Trophoblast cell (in vitro differentiated cells and primary cell): ENCODE data around the gene PHTF1.

ENCODE experiments used
- DNase-seq, 2 donors: peaks; one replicate each; pipeline ENCODE4 v3.0.0-alpha.2; 2016
- H2AFZ ChIP-seq: 2 replicates; pipeline ENCODE4 v1.6.1; 2013; ENCODE audit warnings: low read length, moderate library complexity, mild to moderate bottlenecking; ENCODE audit not compliant: insufficient read depth, poor library complexity
- H2AK5ac ChIP-seq: 2 replicates; pipeline ENCODE4 v1.6.1; 2013; ENCODE audit warnings: mild to moderate bottlenecking, low read length
- H2BK120ac ChIP-seq: 2 replicates; pipeline ENCODE4 v1.6.1; 2013; ENCODE audit warnings: low read length, mild to moderate bottlenecking, moderate library complexity; ENCODE audit not compliant: insufficient read depth, poor library complexity
- H2BK12ac ChIP-seq: 2 replicates; pipeline ENCODE4 v1.6.1; 2013; ENCODE audit warnings: mild to moderate bottlenecking, low read length, moderate library complexity
- H2BK5ac ChIP-seq: 2 replicates; pipeline ENCODE4 v1.6.1; 2013; ENCODE audit warnings: low read length, low read depth, moderate library complexity, mild to moderate bottlenecking; ENCODE audit not compliant: poor library complexity
- H3K14ac ChIP-seq: 2 replicates; pipeline ENCODE4 v1.6.1; 2013; ENCODE audit warnings: mild to moderate bottlenecking, low read length
- H3K18ac ChIP-seq: 2 replicates; pipeline ENCODE4 v1.6.1; 2013; ENCODE audit warnings: mild to moderate bottlenecking, low read length
- H3K23ac ChIP-seq: 2 replicates; pipeline ENCODE4 v1.6.1; 2013; ENCODE audit warnings: low read length
- H3K27ac ChIP-seq: 2 replicates; pipeline ENCODE4 v1.5.1; 2013; ENCODE audit warnings: low read depth, mild to moderate bottlenecking, inconsistent platforms, low read length, moderate library complexity
- H3K27me3 ChIP-seq: 2 replicates; pipeline ENCODE4 v1.6.1; 2013; ENCODE audit warnings: inconsistent platforms, mild to moderate bottlenecking, low read length, moderate library complexity; ENCODE audit not compliant: insufficient read depth
- H3K36me3 ChIP-seq, 2 experiments: 1 replicate in 1 of 2; 2 replicates in 1 of 2; pipeline ENCODE4 v1.6.1; 2013; ENCODE audit warnings: low read length in 2 of 2, mild to moderate bottlenecking in 2 of 2, moderate library complexity in 1 of 2; ENCODE audit not compliant: insufficient read depth in 2 of 2, control insufficient read depth in 1 of 2
- H3K4ac ChIP-seq: 2 replicates; pipeline ENCODE4 v1.6.1; 2013; ENCODE audit warnings: low read depth, mild to moderate bottlenecking, low read length, moderate library complexity
- H3K4me1 ChIP-seq, 2 experiments: 1 replicate in 1 of 2; 2 replicates in 1 of 2; pipeline ENCODE4 v1.6.1; 2013; ENCODE audit warnings: low read length in 2 of 2, mild to moderate bottlenecking in 2 of 2, moderate library complexity in 1 of 2; ENCODE audit not compliant: insufficient read depth in 2 of 2, control insufficient read depth in 1 of 2
- H3K4me2 ChIP-seq: 2 replicates; pipeline ENCODE4 v1.6.1; 2013; ENCODE audit warnings: inconsistent platforms, mild to moderate bottlenecking, low read length, moderate library complexity
- H3K4me3 ChIP-seq: 2 replicates; pipeline ENCODE4 v1.5.1; 2013; ENCODE audit warnings: mild to moderate bottlenecking, low read depth, low read length, inconsistent platforms
- H3K79me1 ChIP-seq: one replicate; pipeline ENCODE4 v1.6.1; 2013; ENCODE audit warnings: low read length
- H3K79me2 ChIP-seq: 2 replicates; pipeline ENCODE4 v1.6.1; 2013; ENCODE audit warnings: low read length, mild to moderate bottlenecking; ENCODE audit not compliant: control insufficient read depth, insufficient read depth, poor library complexity
- H3K9ac ChIP-seq: 2 replicates; pipeline ENCODE4 v1.6.1; 2013; ENCODE audit warnings: mild to moderate bottlenecking, low read length
- H3K9me3 ChIP-seq: 2 replicates; pipeline ENCODE4 v1.6.1; 2013; ENCODE audit warnings: low read depth, mild to moderate bottlenecking, control low read depth, inconsistent platforms, low read length; ENCODE audit not compliant: insufficient read depth
- H4K12ac ChIP-seq: 2 replicates; pipeline ENCODE4 v1.6.1; 2013; ENCODE audit warnings: low read depth, mild to moderate bottlenecking, low read length, moderate library complexity
- H4K8ac ChIP-seq: 2 replicates; pipeline ENCODE4 v1.6.1; 2013; ENCODE audit warnings: low read depth, mild to moderate bottlenecking, low read length, moderate library complexity
- H4K91ac ChIP-seq: one replicate; pipeline ENCODE4 v1.6.1; 2013; ENCODE audit warnings: low read depth, mild to moderate bottlenecking, low read length, moderate library complexity
- WGBS: extraction: QIAGEN DNeasy Blood & Tissue Kit; methylation state at CpG from one replicate; pipeline ENCODE4 v1.1.7; 2013; ENCODE audit warnings: missing lambda C conversion rate; ENCODE audit not compliant: insufficient read length, insufficient coverage; ENCODE audit errors: extremely low coverage; 5-methylcytosine and 5-hydroxymethylcytosine counted together

PHTF1 gene

GRCh38 chr1:113787663-113788062, 28.4 kb upstream of the PHTF1 start:
- Histone ChIP-seq H3K18ac (no peak overlapping the region), H3K9me3 (no peaks in the 10 kb centered on the region), H2BK5ac (no peak overlapping the region), H3K27ac (no peak overlapping the region), H3K36me3 (peaks cover 0 to 2% of the 10 kb centered on the region in 2 experiments), H3K79me2 (no peaks in the 10 kb centered on the region), H3K14ac (no peak overlapping the region), H3K79me1 (no peaks in the 10 kb centered on the region), H3K23ac (no peak overlapping the region), H4K8ac (no peak overlapping the region), H3K9ac (no peak overlapping the region), H3K4me2 (no peak overlapping the region), H2AFZ (no peak overlapping the region), H2AK5ac (no peak overlapping the region), H4K91ac (no peak overlapping the region), H2BK12ac (no peak overlapping the region), H3K4ac (no peak overlapping the region), H2BK120ac (no peak overlapping the region), H3K4me3 (no peak overlapping the region), H3K27me3 (no peaks in the 10 kb centered on the region), H4K12ac (no peak overlapping the region), H3K4me1 (peaks cover 0 to 5% of the 10 kb centered on the region in 2 experiments)
- no CpG with 5 or more reads among the region's 3 CpGs for WGBS
- DNase-seq, result no peak

GRCh38 chr1:113786069-113786468, 26.8 kb upstream of the PHTF1 start:
- no peak overlapping the region for H4K91ac ChIP-seq
- H4K8ac ChIP-seq, result no peak overlapping the region
- H2BK12ac ChIP-seq, result no peak overlapping the region
- H2BK5ac ChIP-seq, result no peak overlapping the region
- no peak overlapping the region for H2AK5ac ChIP-seq
- no peak overlapping the region for H3K23ac ChIP-seq
- H3K27me3 ChIP-seq, result no peaks in the 10 kb centered on the region
- H2AFZ ChIP-seq, result no peak overlapping the region
- no peak overlapping the region for H3K27ac ChIP-seq
- H3K18ac ChIP-seq, result no peak overlapping the region
- H3K79me1 ChIP-seq, result no peaks in the 10 kb centered on the region
- H3K9me3 ChIP-seq, result no peaks in the 10 kb centered on the region
- no peak overlapping the region for H3K4me2 ChIP-seq
- DNase-seq, result peak in 1 of 2 donors; percentile 56
- WGBS, result no CpG with 5 or more reads among the region's 1 CpG
- H2BK120ac ChIP-seq, result no peak overlapping the region
- H4K12ac ChIP-seq, result no peak overlapping the region
- H3K9ac ChIP-seq, result no peak overlapping the region
- no peak overlapping the region for H3K4me3 ChIP-seq
- no peaks in the 10 kb centered on the region for H3K79me2 ChIP-seq
- H3K4ac ChIP-seq, result no peak overlapping the region
- H3K14ac ChIP-seq, result no peak overlapping the region
- H3K4me1 ChIP-seq, result peaks cover 0 to 5% of the 10 kb centered on the region in 2 experiments
- H3K36me3 ChIP-seq, result peaks cover 0 to 2% of the 10 kb centered on the region in 2 experiments

GRCh38 chr1:113784104-113784779, 25.0 kb upstream of the PHTF1 start:
- H2AK5ac ChIP-seq, result no peak overlapping the region
- no peak overlapping the region for H3K27ac ChIP-seq
- H3K9ac ChIP-seq, result no peak overlapping the region
- H3K27me3 ChIP-seq, result no peaks in the 10 kb centered on the region
- no peak overlapping the region for H3K4me2 ChIP-seq
- H3K4me1 ChIP-seq, result peaks cover 0 to 5% of the 10 kb centered on the region in 2 experiments
- no peak overlapping the region for H2BK5ac ChIP-seq
- no peak overlapping the region for H3K18ac ChIP-seq
- H3K4me3 ChIP-seq, result no peak overlapping the region
- H3K79me1 ChIP-seq, result no peaks in the 10 kb centered on the region
- no peak overlapping the region for H4K12ac ChIP-seq
- no peaks in the 10 kb centered on the region for H3K79me2 ChIP-seq
- no peak overlapping the region for H3K23ac ChIP-seq
- H3K4ac ChIP-seq, result no peak overlapping the region
- WGBS, result no CpG with 5 or more reads among the region's 5 CpGs
- H4K8ac ChIP-seq, result no peak overlapping the region
- no peak overlapping the region for H2BK12ac ChIP-seq
- no peak overlapping the region for H4K91ac ChIP-seq
- no peak overlapping the region for H2BK120ac ChIP-seq
- no peaks in the 10 kb centered on the region for H3K9me3 ChIP-seq
- peak; percentile 37 to 84 for DNase-seq
- no peaks in the 10 kb centered on the region for H3K36me3 ChIP-seq
- no peak overlapping the region for H2AFZ ChIP-seq
- no peak overlapping the region for H3K14ac ChIP-seq

- H4K12ac ChIP-seq, result no peak overlapping the region
- H3K4me3 ChIP-seq, result no peak overlapping the region
- H2AFZ ChIP-seq, result no peak overlapping the region
- no peak overlapping the region for H4K8ac ChIP-seq
- no peak overlapping the region for H2BK120ac ChIP-seq
- H3K9ac ChIP-seq, result no peak overlapping the region
- no peak overlapping the region for H3K4me2 ChIP-seq
- no peak overlapping the region for H3K27ac ChIP-seq
- H2AK5ac ChIP-seq, result no peak overlapping the region
- no peak overlapping the region for H2BK12ac ChIP-seq
- H2BK5ac ChIP-seq, result no peak overlapping the region
- no peaks in the 10 kb centered on the region for H3K27me3 ChIP-seq
- H3K18ac ChIP-seq, result no peak overlapping the region
- H3K79me1 ChIP-seq, result no peaks in the 10 kb centered on the region
- no peaks in the 10 kb centered on the region for H3K9me3 ChIP-seq
- no peak overlapping the region for H3K14ac ChIP-seq
- no CpG with 5 or more reads among the region's 4 CpGs for WGBS
- no peak overlapping the region for H3K4ac ChIP-seq
- no peaks in the 10 kb centered on the region for H3K36me3 ChIP-seq
- no peaks in the 10 kb centered on the region for H3K79me2 ChIP-seq
- no peak overlapping the region for H4K91ac ChIP-seq
- no peak overlapping the region for H3K23ac ChIP-seq
- peak; percentile 17 to 62 for DNase-seq
- peaks cover 0 to 5% of the 10 kb centered on the region in 2 experiments for H3K4me1 ChIP-seq
Measured at GRCh38 chr1:113783254-113784103, 24.2 kb upstream of the PHTF1 start.
